ENCODE results near the gene TUT7. TPM values are rescaled to one million over a fixed set of nuclear protein-coding genes. Genes with fewer than 3 reads are reported as not detected.

Gene TUT7
- total RNA-seq, 1 experiment from 2014 or later: 24.5 TPM

- Mint-ChIP-seq H3K4me3 (no peak overlapping the region), H3K9me3 (peaks cover 22% of the 10 kb centered on the region), H3K27ac (no peak overlapping the region), H3K27me3 (ENCODE audit: low read depth) (no peaks in the 10 kb centered on the region), H3K4me1 (no peaks in the 10 kb centered on the region; the same call in 1 of the 2 replicates), H3K36me3 (peaks cover 18% of the 10 kb centered on the region)
- POLR2A ChIA-PET: no interaction called here
- CTCF ChIA-PET: interaction anchor here (0.8 to 3.7 kb wide), 4 partner anchors 10 to 55 kb away, joined by 3 to 24 read pairs (median 3); no protein-coding TSS in a partner anchor
- TF ChIP-seq ELF4 (CRISPR knock-in tag; IDR thresholded peaks at IDR 0.05; ENCODE audit: low read depth): no peak
- TF ChIP-seq RORB (CRISPR knock-in tag; IDR thresholded peaks at IDR 0.05): no peak
- no peak for TF ChIP-seq ERG (CRISPR knock-in tag; IDR thresholded peaks at IDR 0.05)
- no peak for DNase-seq (ENCODE audit: low spot score)
- no peak for ATAC-seq
These were observed 96.8 kb downstream of the TUT7 start for GRCh38 chr9:86257391-86257790.

GRCh38 chr9:86256653-86257052, 97.6 kb downstream of the TUT7 start:
- Mint-ChIP-seq H3K36me3 (peaks cover 19% of the 10 kb centered on the region), H3K4me3 (no peak overlapping the region), H3K4me1 (no peaks in the 10 kb centered on the region; the same call in 1 of the 2 replicates), H3K9me3 (peaks cover 24% of the 10 kb centered on the region), H3K27ac (no peak overlapping the region), H3K27me3 (ENCODE audit: low read depth) (no peaks in the 10 kb centered on the region)
- POLR2A ChIA-PET: no interaction called here
- ATAC-seq: no peak
- DNase-seq (ENCODE audit: low spot score): no peak
- CTCF ChIA-PET: interaction anchor here (1.4 to 3.7 kb wide), 2 partner anchors 19 to 54 kb away, joined by 3 to 24 read pairs; no protein-coding TSS in a partner anchor
- TF ChIP-seq NR1H2 (CRISPR knock-in tag; IDR thresholded peaks at IDR 0.05) (no peak), ZNF121 (CRISPR knock-in tag; IDR thresholded peaks at IDR 0.05) (no peak), E2F5 (CRISPR knock-in tag; IDR thresholded peaks at IDR 0.05) (no peak), ZBTB21 (CRISPR knock-in tag; IDR thresholded peaks at IDR 0.05; ENCODE audit: borderline replicate concordance) (no peak), MAX (CRISPR knock-in tag; IDR thresholded peaks at IDR 0.05) (no peak), NFATC4 (CRISPR knock-in tag; IDR thresholded peaks at IDR 0.05) (no peak), ZNF532 (CRISPR knock-in tag; IDR thresholded peaks at IDR 0.05; ENCODE audit: borderline replicate concordance) (no peak), NFE2L1 (CRISPR knock-in tag; IDR thresholded peaks at IDR 0.05) (no peak), ZNF317 (CRISPR knock-in tag; IDR thresholded peaks at IDR 0.05; ENCODE audit: borderline replicate concordance, low read depth) (no peak), ESRRA (CRISPR knock-in tag; IDR thresholded peaks at IDR 0.05; ENCODE audit: borderline replicate concordance) (no peak), CREB1 (CRISPR knock-in tag; IDR thresholded peaks at IDR 0.05) (no peak)

GRCh38 chr9:86253577-86253976, 100.6 kb downstream of the TUT7 start:
- Mint-ChIP-seq H3K36me3 (peaks cover 19% of the 10 kb centered on the region), H3K27me3 (ENCODE audit: low read depth) (no peaks in the 10 kb centered on the region), H3K9me3 (peaks cover 24% of the 10 kb centered on the region), H3K27ac (no peak overlapping the region), H3K4me3 (no peak overlapping the region), H3K4me1 (no peaks in the 10 kb centered on the region; the same call in 1 of the 2 replicates)
- CTCF ChIA-PET: interaction anchor here (0.7 kb wide), 1 partner anchor 51 kb away, joined by 6 read pairs; no protein-coding TSS in a partner anchor
- ATAC-seq (no peak), DNase-seq (ENCODE audit: low spot score) (no peak)
- POLR2A ChIA-PET: no interaction called here
- TF ChIP-seq AFF4 (CRISPR knock-in tag; IDR thresholded peaks at IDR 0.05; ENCODE audit: borderline replicate concordance): no peak
- no peak for TF ChIP-seq ATF6 (CRISPR knock-in tag; IDR thresholded peaks at IDR 0.05)
- no peak for TF ChIP-seq TEAD1 (CRISPR knock-in tag; IDR thresholded peaks at IDR 0.05)
- TF ChIP-seq ZNF219 (CRISPR knock-in tag; IDR thresholded peaks at IDR 0.05; ENCODE audit: borderline replicate concordance): no peak
